HepG2 (cell line): Measurements from ENCODE around the gene COL18A1. TPM values are rescaled to one million over a fixed set of nuclear protein-coding genes. Genes with fewer than 3 reads are reported as not detected.

ENCODE experiments used
- CAMTA2 ChIP-seq: sonication (generic); formaldehyde crosslinking; IDR thresholded peaks from 2 replicates; pipeline ENCODE4 v1.4.0; 2020; ENCODE audit warnings: mild to moderate bottlenecking, missing genetic modification reagents, borderline replicate concordance
- DNMT3B ChIP-seq: conservative IDR thresholded peaks from 2 replicates; pipeline ENCODE4 v1.6.1; 2016; ENCODE audit warnings: missing biosample characterization, control low read depth
- EP300 ChIP-seq, 3 experiments: sonication (generic) in 1 of 3; formaldehyde crosslinking in 1 of 3; IDR thresholded peaks; 2 replicates each; pipeline versions ENCODE4 v1.5.1 to v1.6.1; 2011 to 2020; ENCODE audit warnings: low read depth in 2 of 3, low read length in 2 of 3, borderline replicate concordance in 1 of 3, improper control_type of control experiment in 1 of 3, mild to moderate bottlenecking in 1 of 3, missing genetic modification reagents in 1 of 3, moderate library complexity in 1 of 3
- KDM2A ChIP-seq: sonication (generic); formaldehyde crosslinking; IDR thresholded peaks from 2 replicates; pipeline ENCODE4 v1.4.0; 2020; ENCODE audit warnings: low read depth, missing genetic modification reagents, borderline replicate concordance
- MIXL1 ChIP-seq: IDR thresholded peaks from 2 replicates; pipeline ENCODE4 v1.6.1; 2016
- NR2F2 ChIP-seq: IDR thresholded peaks from 2 replicates; pipeline ENCODE4 v1.6.1; 2012; ENCODE audit warnings: low read depth, inconsistent platforms, borderline replicate concordance
- NRL ChIP-seq: sonication (generic); formaldehyde crosslinking; IDR thresholded peaks from 2 replicates; pipeline ENCODE4 v1.5.0; 2020; ENCODE audit warnings: missing genetic modification reagents, mild to moderate bottlenecking, moderate library complexity, borderline replicate concordance
- PAWR ChIP-seq: sonication (generic); formaldehyde crosslinking; IDR thresholded peaks from 2 replicates; pipeline ENCODE4 v1.4.0; 2020; ENCODE audit warnings: missing genetic modification reagents, mild to moderate bottlenecking, borderline replicate concordance
- POLR2A ChIP-seq, 2 experiments: IDR thresholded peaks; 2 replicates each; pipeline ENCODE4 v1.6.1; 2011; ENCODE audit warnings: low read depth in 2 of 2, low read length in 2 of 2, mild to moderate bottlenecking in 1 of 2, moderate library complexity in 1 of 2; ENCODE audit not compliant: insufficient read depth in 1 of 2
- RAD21 ChIP-seq: fragments of 450-650 bp; formaldehyde crosslinking; IDR thresholded peaks from 2 replicates; pipeline ENCODE4 v1.5.0; 2020; ENCODE audit warnings: mild to moderate bottlenecking
- SCMH1 ChIP-seq: sonication (generic); formaldehyde crosslinking; IDR thresholded peaks from 2 replicates; pipeline ENCODE4 v1.9.0; 2021; ENCODE audit warnings: missing genetic modification reagents, mild to moderate bottlenecking, borderline replicate concordance
- SNRNP70 ChIP-seq: fragments of 200-400 bp; formaldehyde crosslinking; IDR thresholded peaks from 2 replicates; pipeline ENCODE4 v1.6.1; 2017; ENCODE audit warnings: mild to moderate bottlenecking, low read depth, low read length, moderate library complexity
- TBP ChIP-seq: sonication (generic); formaldehyde crosslinking; IDR thresholded peaks from 2 replicates; pipeline ENCODE4 v1.5.0; 2020; ENCODE audit warnings: missing genetic modification reagents
- XBP1 ChIP-seq: sonication (generic); formaldehyde crosslinking; IDR thresholded peaks from 2 replicates; pipeline ENCODE4 v1.5.0; 2020; ENCODE audit warnings: missing genetic modification reagents
- ZFP37 ChIP-seq: sonication (generic); formaldehyde crosslinking; IDR thresholded peaks from 2 replicates; pipeline ENCODE4 v1.4.0; 2020; ENCODE audit warnings: missing genetic modification reagents, borderline replicate concordance
- ZNF616 ChIP-seq: sonication (generic); formaldehyde crosslinking; IDR thresholded peaks from 2 replicates; pipeline ENCODE4 v1.5.0; 2020; ENCODE audit warnings: low read depth, mild to moderate bottlenecking, missing genetic modification reagents
- ZNF883 ChIP-seq: sonication (generic); formaldehyde crosslinking; IDR thresholded peaks from 2 replicates; pipeline ENCODE4 v1.5.1; 2020; ENCODE audit warnings: mild to moderate bottlenecking, missing genetic modification reagents; ENCODE audit errors: not compliant biosample characterization
- polyA plus RNA-seq, 8 experiments: library from polyadenylated mRNA; depleted of rRNA in 3 of 8; stranded (reverse) in 7 of 8; unstranded in 1 of 8; fragments of >200 nt; fragmentation: Illumina TruSeq in 4 of 8; extraction: Trizol in 4 of 8; gene quantifications; 2 replicates each; pipeline versions ENCODE4 v1.2.1 to v1.2.3, GENCODE V29; 2011 to 2016; ENCODE audit warnings: low read depth in 4 of 8, missing spikeins in 1 of 8, mixed read lengths in 1 of 8; ENCODE audit not compliant: insufficient read depth in 1 of 8
- total RNA-seq, 5 experiments: library from RNA; depleted of rRNA; stranded (reverse); fragments of >200 nt; fragmentation: Illumina TruSeq; extraction: Trizol; gene quantifications; 2 replicates each; pipeline ENCODE4 v1.2.3, GENCODE V29; 2016; ENCODE audit warnings: low read depth in 1 of 5
- TF ChIP-seq, protein P1 (sequence below): IDR thresholded peaks from 2 replicates; pipeline ENCODE4 v1.6.1; 2018; ENCODE audit warnings: missing genetic modification reagents, mild to moderate bottlenecking, missing compliant biosample characterization
- TF ChIP-seq, protein P2 (sequence below): sonication (generic); formaldehyde crosslinking; IDR thresholded peaks from 2 replicates; pipeline ENCODE4 v1.8.0; 2022; ENCODE audit warnings: missing genetic modification reagents, mild to moderate bottlenecking, borderline replicate concordance
- TF ChIP-seq, protein P3 (sequence below): sonication (generic); formaldehyde crosslinking; IDR thresholded peaks from 2 replicates; pipeline ENCODE4 v1.5.0; 2020; ENCODE audit warnings: missing genetic modification reagents
- TF ChIP-seq, protein P4 (sequence below): sonication (generic); formaldehyde crosslinking; IDR thresholded peaks from 2 replicates; pipeline ENCODE4 v1.5.0; 2020; ENCODE audit warnings: mild to moderate bottlenecking, low read depth, missing genetic modification reagents, borderline replicate concordance
- TF ChIP-seq, protein P5 (sequence below): sonication (generic); formaldehyde crosslinking; IDR thresholded peaks from 2 replicates; pipeline ENCODE4 v1.8.1; 2023; ENCODE audit warnings: mild to moderate bottlenecking, inconsistent platforms, moderate library complexity, missing genetic modification reagents, borderline replicate concordance

Gene COL18A1
- total and polyA plus RNA-seq, 2 of the 13 experiments (the other 11 are each of a cell fraction or from before 2014, with no cell fraction given), result 79.0 to 102 TPM

DNA sequence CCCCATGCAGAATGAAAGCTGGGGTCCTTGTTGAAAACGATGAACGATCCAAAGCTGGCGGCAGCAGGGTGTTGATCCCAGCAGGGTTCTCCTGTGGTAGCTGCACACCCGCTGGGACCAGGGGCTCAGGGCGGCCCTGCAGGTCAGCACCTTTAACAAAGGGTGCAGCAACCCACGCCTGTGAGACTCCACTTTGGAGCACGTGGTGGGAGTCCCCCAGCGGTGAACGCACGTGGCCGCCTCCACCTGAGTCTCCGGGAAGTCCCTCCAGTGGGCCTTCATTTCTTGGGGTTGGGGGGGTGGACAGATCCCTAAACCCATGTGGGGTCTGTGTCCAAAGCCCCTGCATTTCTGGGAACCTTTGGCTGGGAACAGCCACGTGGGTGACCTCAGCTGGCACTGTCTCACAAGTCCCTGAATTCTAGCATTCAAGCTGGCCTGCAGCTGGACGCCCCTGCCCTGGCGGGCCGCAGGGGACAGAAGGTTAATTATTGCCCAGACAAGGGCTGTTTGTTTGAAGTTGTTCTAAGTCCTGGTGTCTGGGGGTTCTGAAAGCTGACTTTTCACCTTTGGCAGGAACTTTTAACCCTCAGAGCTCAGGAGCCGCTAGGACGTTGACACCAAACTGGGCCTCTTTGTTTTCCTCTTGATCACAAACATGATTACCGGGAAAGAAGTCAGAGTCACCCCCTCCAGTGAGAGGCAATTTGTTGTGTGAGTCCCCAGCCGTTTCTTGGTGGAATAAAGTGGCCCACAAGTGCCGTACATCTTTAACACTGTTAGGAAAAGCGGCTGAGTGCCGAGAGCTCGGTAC is 64.5 kb downstream of the COL18A1 start (continued):
- TF ChIP-seq, protein P1, sequence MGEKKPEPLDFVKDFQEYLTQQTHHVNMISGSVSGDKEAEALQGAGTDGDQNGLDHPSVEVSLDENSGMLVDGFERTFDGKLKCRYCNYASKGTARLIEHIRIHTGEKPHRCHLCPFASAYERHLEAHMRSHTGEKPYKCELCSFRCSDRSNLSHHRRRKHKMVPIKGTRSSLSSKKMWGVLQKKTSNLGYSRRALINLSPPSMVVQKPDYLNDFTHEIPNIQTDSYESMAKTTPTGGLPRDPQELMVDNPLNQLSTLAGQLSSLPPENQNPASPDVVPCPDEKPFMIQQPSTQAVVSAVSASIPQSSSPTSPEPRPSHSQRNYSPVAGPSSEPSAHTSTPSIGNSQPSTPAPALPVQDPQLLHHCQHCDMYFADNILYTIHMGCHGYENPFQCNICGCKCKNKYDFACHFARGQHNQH (CRISPR knock-in tag), result peak; percentile 97
- TF ChIP-seq, protein P2, sequence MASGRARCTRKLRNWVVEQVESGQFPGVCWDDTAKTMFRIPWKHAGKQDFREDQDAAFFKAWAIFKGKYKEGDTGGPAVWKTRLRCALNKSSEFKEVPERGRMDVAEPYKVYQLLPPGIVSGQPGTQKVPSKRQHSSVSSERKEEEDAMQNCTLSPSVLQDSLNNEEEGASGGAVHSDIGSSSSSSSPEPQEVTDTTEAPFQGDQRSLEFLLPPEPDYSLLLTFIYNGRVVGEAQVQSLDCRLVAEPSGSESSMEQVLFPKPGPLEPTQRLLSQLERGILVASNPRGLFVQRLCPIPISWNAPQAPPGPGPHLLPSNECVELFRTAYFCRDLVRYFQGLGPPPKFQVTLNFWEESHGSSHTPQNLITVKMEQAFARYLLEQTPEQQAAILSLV (CRISPR knock-in tag), result 0 out of 2 replicates have a peak, but pooled peaks have one; percentile 40
- no peak for TF ChIP-seq TBP (CRISPR knock-in tag)
- no peak for TF ChIP-seq SNRNP70
- TF ChIP-seq NR2F2, result no peak
- TF ChIP-seq, protein P3, sequence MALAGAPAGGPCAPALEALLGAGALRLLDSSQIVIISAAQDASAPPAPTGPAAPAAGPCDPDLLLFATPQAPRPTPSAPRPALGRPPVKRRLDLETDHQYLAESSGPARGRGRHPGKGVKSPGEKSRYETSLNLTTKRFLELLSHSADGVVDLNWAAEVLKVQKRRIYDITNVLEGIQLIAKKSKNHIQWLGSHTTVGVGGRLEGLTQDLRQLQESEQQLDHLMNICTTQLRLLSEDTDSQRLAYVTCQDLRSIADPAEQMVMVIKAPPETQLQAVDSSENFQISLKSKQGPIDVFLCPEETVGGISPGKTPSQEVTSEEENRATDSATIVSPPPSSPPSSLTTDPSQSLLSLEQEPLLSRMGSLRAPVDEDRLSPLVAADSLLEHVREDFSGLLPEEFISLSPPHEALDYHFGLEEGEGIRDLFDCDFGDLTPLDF (CRISPR knock-in tag), result peak; percentile 64; the same call in 1 of the 2 replicates
- peak; percentile 85; the same call in 1 of the 2 replicates for TF ChIP-seq MIXL1 (CRISPR knock-in tag)
- no peak for TF ChIP-seq ZFP37 (CRISPR knock-in tag)
- no peak for TF ChIP-seq ZNF883
- peak; percentile 29; the same call in 1 of the 2 replicates for TF ChIP-seq DNMT3B (CRISPR knock-in tag)
- no peak for TF ChIP-seq PAWR (CRISPR knock-in tag)
- TF ChIP-seq, protein P4, sequence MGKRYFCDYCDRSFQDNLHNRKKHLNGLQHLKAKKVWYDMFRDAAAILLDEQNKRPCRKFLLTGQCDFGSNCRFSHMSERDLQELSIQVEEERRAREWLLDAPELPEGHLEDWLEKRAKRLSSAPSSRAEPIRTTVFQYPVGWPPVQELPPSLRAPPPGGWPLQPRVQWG (CRISPR knock-in tag), result no peak
- no peak for TF ChIP-seq CAMTA2 (CRISPR knock-in tag)
- TF ChIP-seq XBP1, result no peak
- TF ChIP-seq NRL (CRISPR knock-in tag), result peak; percentile 98
- TF ChIP-seq KDM2A (CRISPR knock-in tag), result no peak
- TF ChIP-seq SCMH1, result no peak
- TF ChIP-seq, protein P5, sequence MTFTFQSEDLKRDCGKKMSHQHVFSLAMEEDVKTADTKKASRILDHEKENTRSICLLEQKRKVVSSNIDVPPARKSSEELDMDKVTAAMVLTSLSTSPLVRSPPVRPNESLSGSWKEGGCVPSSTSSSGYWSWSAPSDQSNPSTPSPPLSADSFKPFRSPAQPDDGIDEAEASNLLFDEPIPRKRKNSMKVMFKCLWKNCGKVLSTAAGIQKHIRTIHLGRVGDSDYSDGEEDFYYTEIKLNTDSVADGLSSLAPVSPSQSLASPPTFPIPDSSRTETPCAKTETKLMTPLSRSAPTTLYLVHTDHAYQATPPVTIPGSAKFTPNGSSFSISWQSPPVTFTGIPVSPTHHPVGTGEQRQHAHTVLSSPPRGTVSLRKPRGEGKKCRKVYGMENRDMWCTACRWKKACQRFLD (CRISPR knock-in tag), result peak; percentile 81; the same call in 1 of the 2 replicates
- TF ChIP-seq RAD21, result peak; percentile 57
- TF ChIP-seq EP300 (IDR thresholded peaks at IDR 0.05; ENCODE audit: low read depth in 2 of 2, low read length in 2 of 2), result peak; percentile 92 to 97
- TF ChIP-seq EP300 (CRISPR knock-in tag; IDR thresholded peaks at IDR 0.05; ENCODE audit: borderline replicate concordance), result peak; percentile 94
- TF ChIP-seq ZNF616 (CRISPR knock-in tag), result no peak
- TF ChIP-seq POLR2A (IDR thresholded peaks at IDR 0.05; ENCODE audit: insufficient read depth in 1 of 2, low read depth in 2 of 2, low read length in 2 of 2), result peak in 1 of 2 experiments; percentile 54; a peak in 2 of 4 replicates
